ENCODE results near the gene IGFL4. TPM values are rescaled to one million over a fixed set of nuclear protein-coding genes. Genes with fewer than 3 reads are reported as not detected.

Gene IGFL4
- total and polyA plus RNA-seq, 10 of the 15 experiments (the other 5 are each of a cell fraction or from before 2014, with no cell fraction given), result not detected

GRCh38 chr19:46049597-46049996 is 8.8 kb upstream of the IGFL4 start (continued):
- TF ChIP-seq MLLT1 (IDR thresholded peaks at IDR 0.05), result no peak
- TF ChIP-seq YBX1 (IDR thresholded peaks at IDR 0.05), result no peak
- TF ChIP-seq SREBF1 (IDR thresholded peaks at IDR 0.05; ENCODE audit: low read length), result no peak
- no peak for TF ChIP-seq JUND (IDR thresholded peaks at IDR 0.05; ENCODE audit: low read depth, low read length)
- TF ChIP-seq RFX5 (IDR thresholded peaks at IDR 0.05; ENCODE audit: low read depth, low read length), result no peak
- no peak for TF ChIP-seq SRF (IDR thresholded peaks at IDR 0.05; ENCODE audit: low read depth in 2 of 2, low read length in 2 of 2)
- TF ChIP-seq PML (IDR thresholded peaks at IDR 0.05; ENCODE audit: low read length), result no peak
- no peak for TF ChIP-seq SIX5 (IDR thresholded peaks at IDR 0.05; ENCODE audit: low read depth, low read length, severe bottlenecking)

- FAIRE-seq (no peak), ATAC-seq (no peak), DNase-seq (ENCODE audit: low read depth, low spot score) (no peak)
- H3K9ac ChIP-seq (ENCODE audit: control insufficient read depth, insufficient read depth, low read length), result no peak overlapping the region
- H3K27me3 ChIP-seq (replicated peaks in 1 of 2; ENCODE audit: control insufficient read depth in 2 of 2, insufficient read depth in 2 of 2, low read length in 1 of 2), result peaks cover 3 to 5% of the 10 kb centered on the region in 2 experiments; a peak in 3 of 4 replicates
- no peak overlapping the region for H3K4me2 ChIP-seq (ENCODE audit: control insufficient read depth, insufficient read depth)
- H3K79me2 ChIP-seq (ENCODE audit: control insufficient read depth, insufficient read depth, low read length), result no peaks in the 10 kb centered on the region
- no peak overlapping the region for H3K4me3 ChIP-seq
- H3K4me1 ChIP-seq (ENCODE audit: control insufficient read depth, insufficient read depth, low read length), result no peaks in the 10 kb centered on the region
- no peak overlapping the region for H3K27ac ChIP-seq (ENCODE audit: control insufficient read depth, insufficient read depth)
- in situ Hi-C loops (cut with MboI), result no loop called here
- SMC1A ChIA-PET (ENCODE audit: uncharacterized antibody, unreplicated experiment), result interaction anchor here (2.2 kb wide), 1 partner anchor 15 kb away, joined by 8 read pairs; no protein-coding TSS in a partner anchor
- POLR2A ChIA-PET, result no interaction called here
- H2AFZ ChIP-seq (ENCODE audit: control insufficient read depth, low read depth, low read length), result no peak overlapping the region
- no peaks in the 10 kb centered on the region for H4K20me1 ChIP-seq (ENCODE audit: control insufficient read depth, insufficient read depth)
- no peaks in the 10 kb centered on the region for H3K36me3 ChIP-seq (ENCODE audit: control insufficient read depth in 2 of 2, insufficient read depth in 2 of 2, low read length in 1 of 2)
- BruUV-seq (replicated peaks), result no TSS peak
- intact Hi-C loops (cut with micrococcal nuclease; ENCODE audit: unreplicated experiment), result no loop called here
- WGBS (ENCODE audit: insufficient coverage, insufficient replicate concordance, low lambda C conversion rate, missing lambda C conversion rate), result 44% methylated on average over 1 of the region's 1 CpG
- CTCF ChIA-PET, result interaction anchor here (0.5 to 1.5 kb wide), 5 partner anchors 14 to 469 kb away, joined by 3 to 6 read pairs (median 3); no protein-coding TSS in a partner anchor
- RAD21 ChIA-PET (ENCODE audit: unreplicated experiment), result no interaction called here
- no peaks in the 10 kb centered on the region for H3K9me3 ChIP-seq (replicated peaks; ENCODE audit: control insufficient read depth, insufficient read depth, low read length)
- TF ChIP-seq GATAD2B (conservative IDR thresholded peaks at IDR 0.05; ENCODE audit: low read depth) (no peak), ZZZ3 (IDR thresholded peaks at IDR 0.05; ENCODE audit: control insufficient read depth, insufficient read length, low read depth) (no peak), POU2F2 (IDR thresholded peaks at IDR 0.05; ENCODE audit: borderline replicate concordance, low read depth, low read length) (no peak), PRDM15 (CRISPR knock-in tag; IDR thresholded peaks at IDR 0.05) (no peak)
These were observed 2.7 kb upstream of the IGFL4 start for GRCh38 chr19:46043519-46043918.

All from GM12878 (cell line).